IPS-20b (cell line): ENCODE measurements around the gene CNOT6.
"Not testable (repeated sequence)": the region's sequence is repeated elsewhere in the genome, so short reads cannot be mapped to it uniquely, and the experiment has no call there.

Experiments
- H3K27ac ChIP-seq: one replicate; pipeline ENCODE4 v1.5.1; 2013; ENCODE audit warnings: low read length
- H3K27me3 ChIP-seq: 2 replicates; pipeline ENCODE4 v1.6.1; 2013; ENCODE audit warnings: mild to moderate bottlenecking, low read length, inconsistent platforms; ENCODE audit not compliant: insufficient read depth
- H3K36me3 ChIP-seq: 2 replicates; pipeline ENCODE4 v1.6.1; 2013; ENCODE audit warnings: low read depth, mild to moderate bottlenecking, inconsistent platforms, low read length, moderate library complexity; ENCODE audit not compliant: insufficient read depth
- H3K4me1 ChIP-seq: 2 replicates; pipeline ENCODE4 v1.6.1; 2013; ENCODE audit warnings: mild to moderate bottlenecking, control low read depth, inconsistent platforms, low read length, moderate library complexity; ENCODE audit not compliant: insufficient read depth
- H3K4me3 ChIP-seq: 2 replicates; pipeline ENCODE4 v1.5.1; 2013; ENCODE audit warnings: mild to moderate bottlenecking, low read length, inconsistent platforms
- H3K9ac ChIP-seq: 2 replicates; pipeline ENCODE4 v1.6.1; 2013; ENCODE audit warnings: low read depth, mild to moderate bottlenecking, inconsistent platforms, low read length, moderate library complexity
- H3K9me3 ChIP-seq: 2 replicates; pipeline ENCODE4 v1.6.1; 2013; ENCODE audit warnings: mild to moderate bottlenecking, low read depth, low read length, inconsistent platforms; ENCODE audit not compliant: insufficient read depth

The CNOT6 gene

GRCh38 chr5:180522330-180522729 is 28.2 kb downstream of the CNOT6 start:
- Histone ChIP-seq H3K27ac (no peak overlapping the region), H3K4me3 (no peak overlapping the region), H3K9me3 (no peaks in the 10 kb centered on the region), H3K4me1 (peaks cover 16% of the 10 kb centered on the region), H3K36me3 (peaks cover 5% of the 10 kb centered on the region; the same call in 1 of the 2 replicates), H3K9ac (no peak overlapping the region), H3K27me3 (no peaks in the 10 kb centered on the region)

DNA sequence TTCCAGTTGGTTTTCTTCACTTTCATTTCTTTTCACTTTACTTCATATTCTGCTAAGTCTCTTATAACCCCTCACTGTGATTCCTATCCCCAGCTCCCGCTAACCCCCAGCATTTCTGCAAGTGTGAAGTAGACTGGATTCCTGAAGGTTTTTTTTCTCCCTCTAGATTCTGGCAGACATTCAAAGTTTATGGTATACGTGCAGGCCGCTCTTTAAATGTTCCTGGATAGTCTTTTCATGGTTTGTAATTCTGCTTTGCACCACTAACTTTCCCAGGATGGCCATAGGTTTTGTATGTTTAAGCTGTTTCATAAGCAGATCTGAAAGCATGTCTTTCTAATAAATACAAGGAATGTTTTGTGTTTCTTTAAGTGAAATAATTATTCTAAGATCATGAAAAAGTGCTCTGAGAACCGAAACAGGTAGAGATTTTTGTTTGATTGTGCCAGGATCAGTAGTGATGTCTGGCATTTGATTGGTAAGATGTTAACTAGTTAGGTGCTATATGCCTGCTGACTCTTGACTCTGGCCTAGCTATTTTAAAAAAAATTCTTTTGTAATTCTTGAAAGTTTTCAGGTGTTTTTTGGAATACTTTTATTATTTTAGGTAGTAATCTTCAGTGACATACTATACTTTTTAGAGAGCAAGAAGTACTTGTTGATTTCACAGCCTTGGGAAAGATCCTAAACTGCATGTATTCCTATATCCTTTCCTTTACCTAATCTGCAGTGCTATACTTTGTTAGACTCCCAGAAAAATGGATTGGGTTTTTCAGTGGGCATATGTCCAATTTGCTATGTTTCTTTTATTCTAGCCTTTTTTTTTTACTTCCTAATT is 29.7 kb downstream of the CNOT6 start:
- no peaks in the 10 kb centered on the region for H3K27me3 ChIP-seq
- no peak overlapping the region for H3K27ac ChIP-seq
- H3K9ac ChIP-seq: no peak overlapping the region
- no peaks in the 10 kb centered on the region for H3K9me3 ChIP-seq
- H3K4me3 ChIP-seq: no peak overlapping the region
- peaks cover 16% of the 10 kb centered on the region for H3K4me1 ChIP-seq
- peaks cover 12% of the 10 kb centered on the region; the same call in 1 of the 2 replicates for H3K36me3 ChIP-seq

DNA sequence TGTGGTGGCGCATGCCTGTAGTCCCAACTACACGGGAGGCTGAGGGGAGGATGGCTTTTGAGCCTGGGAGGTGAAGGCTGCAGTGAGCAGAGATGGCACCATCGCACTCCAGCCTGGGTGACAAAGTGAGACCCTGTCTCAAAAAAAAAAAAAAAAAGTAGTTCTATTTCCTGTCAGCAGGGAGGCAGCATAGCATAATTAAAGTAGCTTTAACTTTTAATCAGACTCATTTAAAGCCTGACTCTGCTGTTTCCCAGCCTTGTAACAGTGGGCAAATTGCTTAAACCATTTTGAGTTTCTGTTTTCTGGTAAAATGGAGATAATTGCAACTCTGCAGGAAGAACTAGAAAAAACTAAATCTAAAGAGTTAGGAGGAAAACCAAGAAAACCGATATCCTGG is 31.2 kb downstream of the CNOT6 start:
- H3K36me3 ChIP-seq: peaks cover 28% of the 10 kb centered on the region

DNA sequence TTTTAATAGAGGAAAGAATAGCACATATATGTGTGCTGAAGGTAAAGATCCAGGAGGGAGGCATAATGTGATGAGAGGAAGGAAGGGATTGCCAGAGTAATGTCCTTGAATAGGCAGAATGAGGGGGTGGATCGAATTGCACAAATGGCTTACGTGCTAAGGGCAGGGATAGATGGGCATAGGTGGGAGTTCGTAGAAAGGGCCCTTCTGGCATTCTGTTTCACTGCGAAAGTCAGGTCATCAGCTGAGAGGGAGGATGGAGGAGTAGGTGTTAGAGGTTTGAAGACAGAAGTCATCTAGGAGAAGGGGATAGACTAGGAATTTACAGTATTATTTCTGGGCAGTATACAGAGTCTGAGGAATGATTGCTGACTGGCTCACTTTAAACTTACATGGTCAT is 32.1 kb downstream of the CNOT6 start:
- Histone ChIP-seq H3K36me3 (peaks cover 28% of the 10 kb centered on the region), H3K4me1 (peaks cover 14% of the 10 kb centered on the region), H3K27me3 (no peaks in the 10 kb centered on the region), H3K4me3 (no peak overlapping the region), H3K27ac (no peak overlapping the region), H3K9me3 (peaks cover 2% of the 10 kb centered on the region), H3K9ac (no peak overlapping the region)

More for the DNA sequence above, 31.2 kb downstream of the CNOT6 start:
- H3K27ac ChIP-seq: no peak overlapping the region
- H3K9me3 ChIP-seq: peaks cover 2% of the 10 kb centered on the region
- H3K4me1 ChIP-seq: peaks cover 16% of the 10 kb centered on the region
- no peak overlapping the region for H3K4me3 ChIP-seq
- no peaks in the 10 kb centered on the region for H3K27me3 ChIP-seq
- H3K9ac ChIP-seq: no peak overlapping the region

DNA sequence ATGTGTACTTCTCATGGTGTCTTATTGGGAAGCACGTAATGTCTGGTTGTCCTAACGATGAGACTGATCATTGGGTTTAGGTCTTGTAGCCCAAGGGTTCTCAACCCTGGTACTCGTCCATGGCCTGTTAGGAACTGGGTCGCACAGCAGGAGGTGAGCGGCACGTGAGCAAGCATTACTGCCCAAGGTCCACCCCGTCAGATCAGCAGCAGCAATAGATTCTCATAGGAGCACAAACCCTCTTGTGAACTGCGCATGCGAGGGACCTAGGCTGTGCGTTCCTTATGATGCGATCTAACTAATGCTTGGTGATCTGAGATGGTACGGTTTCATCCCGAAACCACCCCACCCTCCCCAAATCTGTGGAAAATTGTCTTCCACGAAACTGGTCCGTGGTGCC is 33.5 kb downstream of the CNOT6 start:
- Histone ChIP-seq H3K9ac (no peak overlapping the region), H3K27me3 (no peaks in the 10 kb centered on the region), H3K36me3 (peaks cover 41% of the 10 kb centered on the region), H3K27ac (no peak overlapping the region), H3K4me1 (peaks cover 7% of the 10 kb centered on the region), H3K4me3 (no peak overlapping the region), H3K9me3 (peaks cover 2% of the 10 kb centered on the region)

GRCh38 chr5:180531036-180531585 is 36.9 kb downstream of the CNOT6 start:
- not testable (repeated sequence) for H3K27ac ChIP-seq, H3K27me3 ChIP-seq, H3K9me3 ChIP-seq, H3K4me1 ChIP-seq, H3K9ac ChIP-seq, H3K4me3 ChIP-seq
- H3K36me3 ChIP-seq: peaks cover 68% of the 10 kb centered on the region

DNA sequence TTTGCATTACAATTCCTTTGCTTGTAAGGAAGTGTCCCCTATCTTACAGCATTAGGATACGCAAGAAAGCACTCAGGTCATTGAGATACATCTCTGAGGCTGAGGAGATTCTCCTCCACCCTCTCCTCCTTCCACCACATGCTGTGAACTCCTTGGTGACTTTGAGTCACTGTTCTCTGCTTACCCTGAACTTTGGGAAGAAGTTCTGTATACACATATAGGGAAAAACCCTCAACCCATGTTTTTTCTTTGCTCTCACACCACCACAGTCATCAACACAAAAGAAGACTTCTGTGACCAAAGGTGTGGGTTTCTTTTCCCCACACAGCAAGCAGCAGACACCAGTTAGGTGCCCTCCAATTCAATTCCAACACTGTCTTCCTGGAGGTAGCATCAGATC is 38.1 kb downstream of the CNOT6 start:
- no peaks in the 10 kb centered on the region for H3K4me1 ChIP-seq
- H3K27ac ChIP-seq: no peak overlapping the region

GRCh38 chr5:180533845-180534244 is 39.7 kb downstream of the CNOT6 start:
- no peak overlapping the region for H3K27ac ChIP-seq
- peaks cover 5% of the 10 kb centered on the region for H3K9me3 ChIP-seq
- H3K9ac ChIP-seq: no peak overlapping the region
- H3K27me3 ChIP-seq: no peaks in the 10 kb centered on the region
- peaks cover 68% of the 10 kb centered on the region for H3K36me3 ChIP-seq
- no peaks in the 10 kb centered on the region for H3K4me1 ChIP-seq
- H3K4me3 ChIP-seq: no peak overlapping the region

More for the DNA sequence above, 38.1 kb downstream of the CNOT6 start:
- Histone ChIP-seq H3K4me3 (no peak overlapping the region), H3K9ac (no peak overlapping the region), H3K36me3 (peaks cover 74% of the 10 kb centered on the region), H3K27me3 (no peaks in the 10 kb centered on the region), H3K9me3 (peaks cover 5% of the 10 kb centered on the region)

DNA sequence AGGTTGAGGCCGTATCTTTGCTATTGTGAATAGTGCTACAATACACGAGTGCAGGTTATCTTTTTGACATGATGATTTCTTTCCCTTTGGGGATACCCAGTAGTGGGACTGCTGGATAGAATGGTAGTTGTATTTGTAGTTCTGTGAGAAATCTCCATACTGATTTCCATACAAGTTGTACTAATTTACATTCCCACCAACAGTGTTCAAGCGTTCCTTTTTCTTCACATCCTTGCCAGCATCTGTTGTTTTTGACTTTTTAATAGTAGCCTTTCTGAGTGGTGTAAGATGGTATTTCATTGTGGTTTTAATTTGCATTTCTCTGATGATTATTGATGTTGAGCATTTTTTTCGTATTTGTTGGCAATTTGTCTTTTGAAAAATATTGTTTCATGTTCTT is 41.4 kb downstream of the CNOT6 start:
- H3K27ac ChIP-seq: no peak overlapping the region
- H3K4me1 ChIP-seq: no peaks in the 10 kb centered on the region
- H3K9me3 ChIP-seq: peaks cover 3% of the 10 kb centered on the region
- H3K9ac ChIP-seq: no peak overlapping the region
- H3K36me3 ChIP-seq: peaks cover 56% of the 10 kb centered on the region
- H3K4me3 ChIP-seq: no peak overlapping the region
- H3K27me3 ChIP-seq: no peaks in the 10 kb centered on the region

- no peak overlapping the region for H3K4me3 ChIP-seq
- no peak overlapping the region for H3K27ac ChIP-seq
- H3K9me3 ChIP-seq: peaks cover 3% of the 10 kb centered on the region; the same call in 1 of the 2 replicates
- H3K27me3 ChIP-seq: no peaks in the 10 kb centered on the region
- H3K36me3 ChIP-seq: peaks cover 36% of the 10 kb centered on the region
- H3K9ac ChIP-seq: no peak overlapping the region
- no peaks in the 10 kb centered on the region for H3K4me1 ChIP-seq
These were observed 46.0 kb downstream of the CNOT6 start for GRCh38 chr5:180540050-180540694.

DNA sequence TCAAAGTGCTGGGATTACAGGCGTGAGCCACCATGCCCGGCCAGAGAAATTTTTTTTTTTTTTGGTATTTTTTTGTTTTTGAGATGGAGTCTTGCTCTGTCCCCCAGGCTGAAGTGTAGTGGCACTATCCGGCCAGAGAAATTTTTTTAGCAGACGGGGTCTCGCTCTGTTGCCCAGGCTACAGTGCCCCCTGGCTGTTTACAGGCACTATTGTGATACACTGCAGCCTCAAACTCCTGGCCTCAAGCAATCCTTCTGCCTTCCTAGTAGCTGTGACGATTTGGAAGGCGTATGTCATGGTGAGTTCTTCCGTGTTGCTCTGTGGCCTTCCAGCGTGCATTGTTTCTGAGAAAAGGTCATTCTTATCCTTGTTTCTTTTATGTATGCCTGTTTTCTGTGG is 47.5 kb downstream of the CNOT6 start:
- Histone ChIP-seq H3K4me1 (no peaks in the 10 kb centered on the region), H3K27ac (no peak overlapping the region), H3K4me3 (no peak overlapping the region), H3K9ac (no peak overlapping the region), H3K9me3 (no peaks in the 10 kb centered on the region), H3K36me3 (peaks cover 28% of the 10 kb centered on the region), H3K27me3 (no peaks in the 10 kb centered on the region)

DNA sequence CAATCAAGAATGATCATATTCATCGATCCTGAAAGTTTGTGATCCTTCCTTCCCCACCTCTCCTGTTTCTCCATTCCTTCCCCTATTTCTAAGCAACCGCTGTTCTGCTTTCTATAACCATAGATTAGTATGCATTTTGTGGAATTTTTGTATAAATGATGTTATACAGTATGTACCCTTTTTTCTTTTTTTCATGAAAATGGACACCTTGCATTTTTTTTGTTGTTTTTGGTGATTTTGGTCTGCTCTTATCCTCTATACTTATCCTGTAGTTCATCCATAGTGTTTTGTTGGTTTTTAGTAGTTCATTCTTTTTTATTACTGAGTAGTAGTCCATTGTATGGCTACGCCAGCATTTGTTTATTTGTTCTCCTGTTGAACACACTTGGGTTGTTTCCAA is 51.1 kb downstream of the CNOT6 start:
- Histone ChIP-seq H3K27ac (no peak overlapping the region), H3K27me3 (no peaks in the 10 kb centered on the region), H3K9ac (no peak overlapping the region), H3K9me3 (no peaks in the 10 kb centered on the region), H3K4me3 (no peak overlapping the region), H3K36me3 (peaks cover 30% of the 10 kb centered on the region), H3K4me1 (no peaks in the 10 kb centered on the region)
